HG02884 (cell line): ENCODE results near the gene DNAJC2.
"Not testable (repeated sequence)": the region's sequence is repeated elsewhere in the genome, so short reads cannot be mapped to it uniquely, and the experiment has no call there.

Source experiments
- ATAC-seq: cut with Tn5 transposase; IDR thresholded peaks from one replicate; pipeline ENCODE4 v1.9.1; 2021; ENCODE audit warnings: mild to moderate bottlenecking, moderate library complexity; ENCODE audit not compliant: unreplicated experiment

The DNAJC2 gene

DNA sequence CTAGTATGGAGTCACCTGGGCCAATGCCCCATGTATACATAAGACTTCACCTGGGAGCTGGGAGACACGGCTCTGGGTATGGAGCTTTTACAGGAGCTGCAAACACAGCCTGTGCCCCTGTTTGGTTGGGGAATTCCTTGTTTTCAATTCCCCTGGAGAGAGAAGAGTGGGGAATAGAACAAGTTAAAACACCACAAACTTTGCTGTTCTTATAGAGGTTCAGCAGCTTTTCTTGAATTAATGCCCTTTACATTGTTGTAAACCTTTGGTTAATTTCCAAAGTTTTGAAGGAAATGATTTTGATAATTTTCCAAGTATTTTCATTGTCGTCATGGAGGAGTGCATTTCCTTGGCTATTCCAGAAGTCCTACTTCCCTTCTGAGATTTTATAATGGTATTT is 66.4 kb downstream of the DNAJC2 start:
- not testable (repeated sequence) for ATAC-seq

DNA sequence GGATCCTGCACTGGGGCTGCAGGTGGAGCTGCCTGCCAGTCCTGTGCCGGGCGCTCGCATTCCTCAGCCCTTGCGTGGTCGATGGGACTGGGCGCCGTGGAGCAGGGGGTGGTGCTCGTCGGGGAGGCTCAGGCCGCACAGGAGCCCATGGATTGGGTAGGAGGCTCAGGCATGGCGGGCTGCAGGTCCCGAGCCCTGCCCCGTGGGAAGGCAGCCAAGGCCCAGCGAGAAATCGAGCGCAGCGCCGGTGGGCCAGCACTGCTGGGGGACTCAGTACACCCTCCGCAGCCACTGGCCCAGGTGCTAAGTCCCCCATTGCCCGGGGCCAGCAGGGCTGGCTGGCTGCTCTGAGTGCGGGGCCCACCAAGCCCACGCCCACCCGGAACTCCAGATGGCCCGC is 69.7 kb downstream of the DNAJC2 start:
- ATAC-seq = not testable (repeated sequence)

DNA sequence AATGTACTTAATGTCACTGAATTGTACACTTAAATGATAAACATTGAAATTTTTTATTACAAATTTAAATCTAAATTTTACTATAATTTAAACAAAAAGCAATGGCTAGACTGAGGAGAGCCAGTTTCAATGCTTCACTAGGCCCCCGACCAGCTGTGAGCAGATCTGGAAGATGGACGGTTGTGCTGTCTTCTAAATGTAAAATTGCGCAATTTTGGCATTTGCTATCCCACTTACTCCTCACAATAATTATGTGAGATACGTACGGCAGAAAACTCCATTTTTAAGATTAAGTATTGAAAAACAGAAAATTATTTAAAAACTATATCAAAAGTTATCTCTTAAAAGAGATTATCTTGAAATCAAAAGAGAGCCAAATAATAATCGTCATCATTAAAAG is 71.2 kb downstream of the DNAJC2 start:
- not testable (repeated sequence) for ATAC-seq

DNA sequence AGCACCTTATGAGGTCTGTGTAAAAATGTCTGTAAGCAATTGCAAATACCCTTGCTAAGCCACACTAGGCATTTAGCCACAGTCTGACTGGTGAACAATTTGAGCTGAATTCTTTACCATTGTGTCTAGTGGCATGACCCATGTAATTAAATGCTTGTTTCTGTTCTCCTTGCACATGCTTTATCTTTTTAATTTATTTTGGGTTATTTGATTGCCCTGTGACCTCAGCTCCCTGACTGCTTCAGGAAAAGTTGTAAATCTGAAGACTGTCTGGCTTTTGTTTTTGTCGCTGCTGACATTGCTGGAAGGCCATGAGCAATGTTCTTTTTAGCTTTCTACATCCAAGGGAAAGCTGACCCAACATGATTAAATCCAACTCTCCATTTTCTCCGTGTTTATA is 78.3 kb downstream of the DNAJC2 start:
- not testable (repeated sequence) for ATAC-seq

DNA sequence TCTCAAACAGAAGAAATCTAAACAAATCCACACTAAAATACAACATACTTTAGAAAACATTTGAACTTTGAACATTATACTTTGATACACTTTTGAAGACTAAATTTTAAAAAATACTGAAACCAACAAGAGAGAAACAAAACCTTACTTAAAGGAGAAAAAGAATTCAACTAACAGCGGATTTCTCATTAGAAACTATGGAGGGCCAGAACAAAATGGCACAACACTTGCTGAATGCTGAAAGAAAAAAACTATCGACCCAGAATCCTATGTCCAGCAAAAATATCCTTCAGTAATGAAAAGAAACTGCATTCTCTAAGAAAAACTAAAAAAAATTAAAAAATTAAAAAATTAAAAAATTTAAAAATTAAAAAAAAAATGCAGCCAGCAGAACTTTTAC is 80.5 kb downstream of the DNAJC2 start:
- not testable (repeated sequence) for ATAC-seq
